Activated CD8-positive, alpha-beta memory T cell treated with anti-CD3 and anti-CD28 coated beads, Interleukin-2, amount 50 U/mL, for 48 hours (primary cell): Measurements from ENCODE around the gene BCORL1.
A peak's percentile ranks its signal among the peaks of the same experiment; 100 is the strongest.

Experiments used
- DNase-seq: peaks from one replicate; pipeline ENCODE4 v3.0.0-alpha.2; 2020

The BCORL1 gene

GRCh38 chrX:130066975-130067615 lies 84.7 kb downstream of the BCORL1 start:
- no peak for DNase-seq

GRCh38 chrX:130071611-130072344 lies 89.3 kb downstream of the BCORL1 start:
- no peak for DNase-seq

GRCh38 chrX:130072345-130072740 lies 89.9 kb downstream of the BCORL1 start:
- DNase-seq, result no peak

DNA sequence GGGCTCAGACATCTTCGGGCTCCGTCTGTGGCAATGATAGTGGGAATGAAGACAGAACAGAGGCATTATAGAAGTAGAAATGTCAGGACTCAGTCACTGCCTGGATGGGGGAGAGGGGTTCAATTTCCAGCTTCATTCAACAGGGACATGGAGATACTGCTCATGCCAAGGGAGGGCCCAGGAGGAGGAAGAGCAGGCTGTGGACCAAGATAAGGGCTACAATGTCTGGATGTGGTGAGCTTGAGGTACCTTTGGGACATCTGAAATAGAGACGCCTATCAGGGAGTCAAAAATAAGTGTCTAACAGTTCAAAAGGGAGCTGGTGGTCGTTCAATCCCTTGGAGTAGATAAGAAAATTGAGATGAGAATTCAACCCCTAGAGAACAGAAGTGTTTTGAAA lies 93.3 kb downstream of the BCORL1 start:
- DNase-seq, result no peak

- peak; percentile 64 for DNase-seq
Measured at GRCh38 chrX:130079824-130080406, 97.5 kb downstream of the BCORL1 start.

DNA sequence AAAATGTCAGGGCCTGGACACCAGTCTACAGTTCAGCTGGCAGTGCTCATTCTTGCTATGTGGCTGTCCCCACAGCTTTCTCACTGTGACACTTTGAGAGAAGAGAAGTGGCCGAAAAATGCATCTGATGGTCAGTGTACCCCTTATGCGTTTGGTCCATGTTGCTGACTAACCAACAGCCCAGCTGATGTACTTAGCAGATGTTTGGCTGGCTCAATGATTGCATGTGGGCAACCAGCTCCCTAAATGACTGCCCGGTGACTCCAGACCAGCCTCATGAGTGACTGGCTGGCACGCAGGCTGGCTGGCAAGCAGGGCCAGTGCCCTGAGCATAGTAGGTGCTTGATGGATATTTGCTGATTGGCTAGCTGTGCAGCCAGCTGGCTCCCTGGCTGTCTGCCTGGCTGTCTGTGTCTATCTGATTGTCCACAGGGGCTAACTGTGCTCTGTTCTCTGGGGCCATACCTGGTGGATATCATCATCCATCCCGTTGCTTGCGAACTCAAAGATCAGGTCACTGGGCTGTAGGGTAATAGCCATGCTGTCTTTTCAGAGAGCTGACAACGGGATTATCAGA lies 98.4 kb downstream of the BCORL1 start:
- no peak for DNase-seq

- no peak for DNase-seq
Measured at GRCh38 chrX:130081421-130082045, 99.1 kb downstream of the BCORL1 start.

DNA sequence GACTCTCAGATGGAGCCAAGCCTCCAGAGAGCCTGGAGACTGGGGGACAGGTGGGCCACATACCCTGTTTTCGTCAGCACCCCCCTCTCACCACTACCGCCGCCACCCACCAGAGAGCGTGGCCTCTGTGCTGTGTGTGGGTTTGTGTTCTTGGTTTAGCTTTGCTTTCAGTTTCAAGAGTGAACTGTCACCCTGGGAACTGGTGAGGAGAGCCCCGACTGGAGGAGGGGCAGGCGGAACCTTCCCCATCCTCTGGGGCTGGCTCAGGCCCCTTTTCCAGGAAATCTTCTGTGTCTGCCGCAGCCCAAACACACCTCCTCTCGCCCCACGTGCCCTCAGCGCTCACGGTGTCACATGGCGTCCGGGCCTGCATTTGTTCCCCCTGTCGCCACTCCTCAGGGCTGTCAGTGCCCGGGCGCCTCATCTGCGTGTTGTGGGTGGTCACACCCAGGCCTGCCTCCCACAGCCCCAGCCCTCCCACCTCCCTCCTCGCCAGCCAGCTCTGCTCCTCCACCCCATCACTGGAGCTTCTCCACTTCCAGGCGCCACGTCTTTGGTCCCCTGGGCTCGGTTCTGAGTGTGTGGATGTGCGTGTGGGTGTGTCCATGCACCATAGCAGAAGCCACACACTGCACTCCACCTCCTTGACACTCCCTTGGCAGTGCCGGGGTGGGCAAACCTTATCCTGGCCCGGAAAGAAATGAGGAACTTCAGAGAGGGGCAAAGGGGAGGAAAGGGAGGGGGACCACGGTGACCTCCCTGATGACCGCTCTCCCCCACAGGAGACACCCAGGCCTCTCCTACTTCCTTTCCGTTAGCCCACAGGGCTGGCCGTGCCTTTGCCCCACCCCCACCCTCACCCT lies 100.0 kb downstream of the BCORL1 start:
- peak; percentile 78 for DNase-seq

GRCh38 chrX:130083107-130083490 lies 100.7 kb downstream of the BCORL1 start:
- DNase-seq, result no peak

DNA sequence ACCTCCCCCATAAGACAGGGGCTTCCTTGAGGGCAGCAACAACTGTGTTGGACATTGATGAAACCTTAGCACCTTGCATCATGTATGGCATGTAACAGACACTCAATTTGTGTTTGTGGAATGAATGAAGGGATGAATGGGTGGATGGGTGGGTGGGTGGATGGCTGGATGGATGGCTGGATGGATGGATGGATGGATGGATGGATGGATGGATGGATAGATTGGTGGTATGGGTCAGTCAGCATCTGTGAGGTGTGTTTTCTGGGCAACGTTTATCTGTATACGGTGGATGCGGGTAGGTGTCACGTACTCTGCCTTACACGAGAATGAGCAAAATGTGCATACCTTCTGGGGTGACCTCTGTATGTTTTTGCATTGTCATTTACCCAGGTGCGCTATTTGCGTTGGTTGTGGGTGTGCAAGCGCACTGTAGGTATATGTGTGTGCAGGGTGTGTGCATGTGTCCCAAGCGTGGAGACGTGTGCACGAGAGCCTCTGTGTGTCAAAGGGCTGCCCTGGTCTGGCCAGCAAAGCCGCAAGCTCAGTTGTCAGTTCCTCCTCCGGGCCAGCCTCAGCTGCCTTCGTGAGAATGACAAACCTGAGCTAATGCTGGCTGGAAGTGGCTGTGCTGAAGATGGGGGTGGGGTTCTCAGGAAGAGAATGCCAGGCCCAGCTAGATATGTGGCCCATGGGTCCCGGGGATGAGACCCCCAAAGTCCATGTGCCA lies 101.4 kb downstream of the BCORL1 start:
- no peak for DNase-seq

- DNase-seq, result no peak
Measured at GRCh38 chrX:130084631-130085237, 102.3 kb downstream of the BCORL1 start.

DNA sequence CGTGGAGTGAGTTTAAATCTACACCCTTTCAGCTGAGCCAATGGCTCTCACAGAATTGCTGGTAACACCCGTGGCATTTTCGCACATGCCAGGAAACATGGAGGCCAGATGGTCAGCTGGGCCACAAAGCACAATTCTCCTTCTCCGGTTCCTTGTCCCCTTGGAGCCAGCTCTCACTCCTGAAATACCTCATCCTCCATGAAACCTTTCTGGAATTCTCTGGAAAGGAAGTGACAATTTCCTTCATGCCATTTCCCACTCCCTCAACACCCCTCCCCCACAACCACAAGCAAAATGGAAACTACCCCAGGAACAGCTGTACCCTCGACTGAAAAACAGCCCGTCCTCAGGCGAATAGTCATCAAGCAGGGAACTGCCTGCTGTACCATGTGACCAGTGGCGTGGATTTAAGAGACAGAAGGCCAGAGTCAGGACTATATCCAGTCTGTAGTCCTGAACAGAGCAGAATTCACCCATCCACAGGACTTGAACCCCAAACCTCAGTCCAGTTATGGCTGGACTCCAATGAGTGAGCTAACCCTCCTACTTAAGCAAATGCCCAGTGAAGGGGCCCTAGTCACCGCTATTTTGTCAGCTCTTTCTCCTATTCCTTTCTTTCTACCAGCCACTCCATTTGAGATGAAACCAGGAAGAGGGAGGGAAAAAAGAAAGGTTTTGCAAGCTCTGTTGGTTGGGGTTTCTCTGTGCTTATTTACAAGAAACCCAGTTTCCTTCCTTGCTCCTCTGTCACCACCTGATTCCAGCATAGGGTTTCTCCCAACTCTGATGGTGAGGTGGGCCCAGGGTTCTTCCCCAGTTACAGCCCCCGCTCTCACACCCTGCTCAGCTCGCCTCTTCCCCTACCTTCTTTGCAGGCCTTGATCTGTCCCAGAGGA lies 103.4 kb downstream of the BCORL1 start:
- no peak for DNase-seq

DNA sequence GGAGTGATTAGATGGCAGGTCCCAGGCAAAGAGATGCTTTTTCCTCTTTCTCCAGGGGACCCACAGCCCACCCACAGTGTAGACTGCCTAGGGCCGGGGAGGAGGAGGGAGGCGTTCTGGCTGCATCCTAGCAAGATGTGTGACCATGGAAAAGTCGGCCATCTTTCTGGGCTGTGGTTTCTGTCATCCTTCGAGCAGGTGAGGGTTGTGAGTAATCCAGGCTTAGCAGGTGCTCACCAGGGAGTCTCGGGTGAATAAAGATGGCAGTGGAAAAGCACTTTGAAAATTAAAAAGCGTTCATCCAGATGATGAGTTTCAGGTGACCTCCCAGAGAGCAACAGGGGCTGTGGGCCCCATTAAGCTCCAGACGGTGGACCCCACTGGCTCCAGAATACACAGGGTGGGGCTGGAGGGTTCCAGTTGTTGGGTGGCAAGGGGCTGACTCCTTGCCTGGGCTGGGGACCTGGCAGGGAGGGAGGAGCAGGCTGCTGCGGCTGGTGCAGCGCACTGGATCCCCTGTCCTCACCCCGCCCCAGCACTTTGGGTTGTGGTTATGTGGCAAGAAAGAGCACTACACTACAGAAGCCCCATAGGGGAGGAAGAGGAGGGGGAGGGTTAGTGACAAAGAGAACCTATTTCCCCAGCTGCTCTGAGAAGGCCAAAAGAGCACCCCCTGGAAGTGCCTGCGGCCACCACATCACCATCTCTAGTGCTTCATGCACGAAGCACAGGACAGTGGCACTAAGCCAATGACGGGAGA lies 104.2 kb downstream of the BCORL1 start:
- peak; percentile 68 for DNase-seq

GRCh38 chrX:130090364-130090763 lies 107.9 kb downstream of the BCORL1 start:
- DNase-seq, result no peak

- DNase-seq, result peak; percentile 79
Measured at GRCh38 chrX:130091980-130092522, 109.6 kb downstream of the BCORL1 start.

GRCh38 chrX:130093271-130093670 lies 110.8 kb downstream of the BCORL1 start:
- no peak for DNase-seq

GRCh38 chrX:130094696-130095095 lies 112.3 kb downstream of the BCORL1 start:
- DNase-seq, result no peak

DNA sequence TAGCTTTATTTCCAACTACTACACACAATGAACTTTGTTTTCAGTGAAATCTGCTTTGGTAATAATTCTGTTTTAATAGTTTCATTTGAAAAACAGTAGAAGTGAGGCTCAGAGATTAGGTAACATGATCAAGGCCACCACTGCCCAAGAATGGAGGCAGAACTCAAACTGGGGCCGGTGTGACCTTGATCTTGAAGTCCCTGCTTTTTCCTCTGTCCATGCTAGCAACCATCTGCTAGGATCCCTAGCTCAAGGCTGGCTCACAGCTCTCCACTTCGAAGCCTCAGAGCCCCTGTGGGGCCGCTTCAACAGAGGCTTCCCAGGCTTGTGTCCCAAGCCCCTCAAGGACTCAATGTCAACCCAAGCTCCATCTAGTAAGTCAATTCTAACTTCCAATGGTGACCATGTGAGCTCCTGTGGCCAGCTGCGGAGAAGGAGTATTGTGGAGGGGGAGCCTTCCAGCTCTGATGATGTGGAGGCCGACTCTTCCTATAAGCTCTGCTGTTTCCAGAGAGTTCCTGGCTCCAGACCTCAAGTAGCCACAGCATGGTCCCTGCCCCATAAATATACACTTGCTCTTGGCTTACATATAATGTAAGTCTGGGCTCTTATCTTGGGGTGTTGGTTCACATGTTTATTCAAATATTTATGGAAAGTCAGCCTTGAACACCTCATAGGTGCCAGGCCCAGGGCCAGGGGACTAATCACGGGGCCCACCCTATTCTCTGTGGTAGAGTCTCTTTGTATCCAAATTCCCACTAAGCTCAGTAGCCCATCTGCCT lies 113.0 kb downstream of the BCORL1 start:
- DNase-seq, result no peak
